ENCODE measurements around the gene DAB2IP. TPM values are rescaled to one million over a fixed set of nuclear protein-coding genes. Genes with fewer than 3 reads are reported as not detected.

The DAB2IP gene
- total and polyA plus RNA-seq, 4 donors: 2.3 to 13.1 (median 5.4) TPM

GRCh38 chr9:121685146-121685794, 33.8 kb downstream of the DAB2IP start:
- no peaks in the 10 kb centered on the region for H3K9me3 ChIP-seq (ENCODE audit: control insufficient read depth in 4 of 4, low read length in 3 of 4)
- H3K9ac ChIP-seq (ENCODE audit: low read depth in 1 of 2, low read length in 2 of 2): no peak overlapping the region
- 92% methylated on average over 14 of the region's 14 CpGs for WGBS
- DNase-seq (ENCODE audit: low spot score): no peak
- TF ChIP-seq TAF1 (conservative IDR thresholded peaks at IDR 0.05) (no peak), FOXA2 (IDR thresholded peaks at IDR 0.05) (no peak), NR2F2 (IDR thresholded peaks at IDR 0.05) (no peak), CTCF (IDR thresholded peaks at IDR 0.05; ENCODE audit: low read depth, low read length, missing input control) (no peak), EGR1 (IDR thresholded peaks at IDR 0.05; ENCODE audit: low read depth in 2 of 2) (no peak), ZBTB33 (IDR thresholded peaks at IDR 0.05) (no peak), FOXA1 (IDR thresholded peaks at IDR 0.05) (no peak)
- no peak overlapping the region for H3K27ac ChIP-seq (ENCODE audit: low read depth in 1 of 2, low read length in 2 of 2)
- no peaks in the 10 kb centered on the region for H3K27me3 ChIP-seq (ENCODE audit: control insufficient read depth in 4 of 4, insufficient read depth in 4 of 4, low read length in 3 of 4)
- H3K36me3 ChIP-seq (ENCODE audit: control insufficient read depth in 4 of 4, insufficient read depth in 3 of 4, low read depth in 1 of 4, low read length in 3 of 4): peaks cover 0 to 2% (median 0%) of the 10 kb centered on the region in 4 donors
- no peak overlapping the region for H3K4me3 ChIP-seq (ENCODE audit: low read depth in 1 of 3, low read length in 3 of 3)
- H3K4me1 ChIP-seq (ENCODE audit: control insufficient read depth in 4 of 4, insufficient read depth in 4 of 4, low read length in 3 of 4): peaks cover 0 to 2% (median 0%) of the 10 kb centered on the region in 4 donors

GRCh38 chr9:121685795-121686377, 34.5 kb downstream of the DAB2IP start:
- H3K4me3 ChIP-seq (ENCODE audit: low read depth in 1 of 3, low read length in 3 of 3): no peak overlapping the region
- no peak overlapping the region for H3K9ac ChIP-seq (ENCODE audit: low read depth in 1 of 2, low read length in 2 of 2)
- no peaks in the 10 kb centered on the region for H3K27me3 ChIP-seq (ENCODE audit: control insufficient read depth in 4 of 4, insufficient read depth in 4 of 4, low read length in 3 of 4)
- H3K4me1 ChIP-seq (ENCODE audit: control insufficient read depth in 4 of 4, insufficient read depth in 4 of 4, low read length in 3 of 4): peaks cover 0 to 2% (median 0%) of the 10 kb centered on the region in 4 donors
- H3K36me3 ChIP-seq (ENCODE audit: control insufficient read depth in 4 of 4, insufficient read depth in 3 of 4, low read depth in 1 of 4, low read length in 3 of 4): peaks cover 0 to 2% (median 0%) of the 10 kb centered on the region in 4 donors
- TF ChIP-seq FOXA2 (IDR thresholded peaks at IDR 0.05) (no peak), RXRA (IDR thresholded peaks at IDR 0.05) (no peak), JUND (IDR thresholded peaks at IDR 0.05) (no peak), HNF4A (conservative IDR thresholded peaks at IDR 0.05) (no peak), RAD21 (IDR thresholded peaks at IDR 0.05) (no peak), TAF1 (conservative IDR thresholded peaks at IDR 0.05) (no peak), FOXA1 (IDR thresholded peaks at IDR 0.05) (no peak), CTCF (IDR thresholded peaks at IDR 0.05; ENCODE audit: low read depth, low read length, missing input control) (no peak), ZBTB33 (IDR thresholded peaks at IDR 0.05) (no peak), GABPA (IDR thresholded peaks at IDR 0.05 in 1 of 2, conservative IDR thresholded peaks at IDR 0.05 in 1 of 2) (no peak), HNF4G (IDR thresholded peaks at IDR 0.05) (no peak), SP1 (IDR thresholded peaks at IDR 0.05) (no peak), REST (IDR thresholded peaks at IDR 0.05) (no peak)
- TF ChIP-seq, protein P1, sequence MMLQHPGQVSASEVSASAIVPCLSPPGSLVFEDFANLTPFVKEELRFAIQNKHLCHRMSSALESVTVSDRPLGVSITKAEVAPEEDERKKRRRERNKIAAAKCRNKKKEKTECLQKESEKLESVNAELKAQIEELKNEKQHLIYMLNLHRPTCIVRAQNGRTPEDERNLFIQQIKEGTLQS (IDR thresholded peaks at IDR 0.05): no peak
- no peak for DNase-seq (ENCODE audit: low spot score)
- no peaks in the 10 kb centered on the region for H3K9me3 ChIP-seq (ENCODE audit: control insufficient read depth in 4 of 4, low read length in 3 of 4)
- H3K27ac ChIP-seq (ENCODE audit: low read depth in 1 of 2, low read length in 2 of 2): no peak overlapping the region
- WGBS: 96% methylated on average over 3 of the region's 3 CpGs

Measured in liver (tissue), 9 donors.